Breast epithelium (tissue), 3 donors: ENCODE measurements around the gene FBLN2.

Experiments
- CTCF ChIP-seq, 3 donors: fragments of 450-650 bp; IDR thresholded peaks; one replicate each; pipeline ENCODE4 v1.5.1; 2016 to 2017; ENCODE audit warnings: antibody characterized with exemption in 3 of 3, mild to moderate bottlenecking in 3 of 3, moderate library complexity in 3 of 3
- POLR2A ChIP-seq: fragments of 450-650 bp; IDR thresholded peaks from one replicate; pipeline ENCODE4 v1.6.1; 2016; ENCODE audit warnings: antibody characterized with exemption, mild to moderate bottlenecking, moderate library complexity

- TF ChIP-seq CTCF (IDR thresholded peaks at IDR 0.05), result no peak
- TF ChIP-seq POLR2A, result no peak
These were observed 68.3 kb downstream of the FBLN2 start for GRCh38 chr3:13617097-13617738.
